DND-41 (cell line): ENCODE results near the gene TTLL12.

Source experiments
- EZH2 ChIP-seq: IDR thresholded peaks from 3 replicates; pipeline ENCODE4 v1.6.1; 2012; ENCODE audit warnings: borderline replicate concordance, low read depth, mild to moderate bottlenecking, moderate library complexity, low read length, inconsistent platforms; ENCODE audit not compliant: severe bottlenecking
- TF ChIP-seq, protein P1 (sequence below): IDR thresholded peaks from 2 replicates; pipeline ENCODE4 v1.5.1; 2012; ENCODE audit warnings: borderline replicate concordance, low read length, moderate library complexity, mild to moderate bottlenecking; ENCODE audit not compliant: poor library complexity, severe bottlenecking; ENCODE audit errors: extremely low read depth

DNA sequence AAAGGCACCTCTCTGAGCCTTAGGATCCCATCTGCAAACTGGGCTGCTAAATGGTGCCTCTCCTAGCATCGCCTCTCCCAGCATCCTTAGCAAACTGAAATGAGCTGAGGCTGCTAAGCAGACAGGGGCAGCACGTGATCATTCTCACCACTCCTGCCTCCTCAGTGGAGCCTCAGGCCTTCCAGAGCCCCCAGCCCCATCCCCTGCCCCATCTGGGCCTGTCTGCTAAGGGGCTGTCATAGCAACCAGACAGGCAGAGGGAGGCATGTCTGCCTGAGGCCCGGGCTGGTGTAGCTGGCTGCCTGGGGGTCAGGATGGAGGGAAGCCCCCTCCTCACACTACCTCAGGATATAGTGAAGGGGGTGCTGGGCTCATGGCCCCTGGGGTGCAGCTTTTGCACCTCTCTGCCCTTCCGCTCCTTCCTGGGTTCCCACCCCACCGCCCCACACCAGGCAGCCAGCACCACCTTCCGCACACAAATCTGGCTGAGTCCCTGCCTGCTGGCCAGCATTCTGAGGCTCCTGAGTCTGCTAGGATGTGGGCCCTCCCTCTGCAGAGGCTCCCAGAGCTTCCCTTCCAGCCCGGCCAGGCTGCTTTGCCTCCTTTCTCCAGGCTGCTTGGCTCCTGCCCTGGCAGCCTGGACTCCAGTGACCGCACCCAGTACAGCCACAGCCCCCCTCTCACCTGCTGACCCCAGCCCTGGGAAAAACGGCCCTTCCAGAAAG lies 47.5 kb upstream of the TTLL12 start:
- TF ChIP-seq, protein P1, sequence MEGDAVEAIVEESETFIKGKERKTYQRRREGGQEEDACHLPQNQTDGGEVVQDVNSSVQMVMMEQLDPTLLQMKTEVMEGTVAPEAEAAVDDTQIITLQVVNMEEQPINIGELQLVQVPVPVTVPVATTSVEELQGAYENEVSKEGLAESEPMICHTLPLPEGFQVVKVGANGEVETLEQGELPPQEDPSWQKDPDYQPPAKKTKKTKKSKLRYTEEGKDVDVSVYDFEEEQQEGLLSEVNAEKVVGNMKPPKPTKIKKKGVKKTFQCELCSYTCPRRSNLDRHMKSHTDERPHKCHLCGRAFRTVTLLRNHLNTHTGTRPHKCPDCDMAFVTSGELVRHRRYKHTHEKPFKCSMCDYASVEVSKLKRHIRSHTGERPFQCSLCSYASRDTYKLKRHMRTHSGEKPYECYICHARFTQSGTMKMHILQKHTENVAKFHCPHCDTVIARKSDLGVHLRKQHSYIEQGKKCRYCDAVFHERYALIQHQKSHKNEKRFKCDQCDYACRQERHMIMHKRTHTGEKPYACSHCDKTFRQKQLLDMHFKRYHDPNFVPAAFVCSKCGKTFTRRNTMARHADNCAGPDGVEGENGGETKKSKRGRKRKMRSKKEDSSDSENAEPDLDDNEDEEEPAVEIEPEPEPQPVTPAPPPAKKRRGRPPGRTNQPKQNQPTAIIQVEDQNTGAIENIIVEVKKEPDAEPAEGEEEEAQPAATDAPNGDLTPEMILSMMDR = no peak
- TF ChIP-seq EZH2 = no peak
